Measurements from ENCODE around the gene FHAD1. TPM values are rescaled to one million over a fixed set of nuclear protein-coding genes. Genes with fewer than 3 reads are reported as not detected.

The FHAD1 gene
- total and polyA plus RNA-seq, 2 donors (not counting 3 experiments of a cell fraction or from before 2014, with no cell fraction given): 0.04 to 0.69 TPM

- Histone ChIP-seq H4K20me1 (replicated peaks; ENCODE audit: control insufficient read depth, extremely low read depth, insufficient read depth, low read length) (no peaks in the 10 kb centered on the region), H3K4me2 (ENCODE audit: insufficient read depth, low read length) (no peak overlapping the region), H2AFZ (ENCODE audit: low read depth, low read length) (no peak overlapping the region), H3K4me3 (replicated peaks in 1 of 3; ENCODE audit: insufficient read depth in 1 of 3, low read depth in 1 of 3, low read length in 3 of 3) (no peak overlapping the region), H3K27me3 (ENCODE audit: control insufficient read depth in 2 of 2, insufficient read depth in 2 of 2, low read length in 2 of 2) (peaks cover 0 to 3% of the 10 kb centered on the region in 2 experiments), H3K4me1 (ENCODE audit: control insufficient read depth, extremely low read depth, insufficient read depth, low read length) (no peaks in the 10 kb centered on the region), H3K79me2 (ENCODE audit: control insufficient read depth, insufficient read depth, low read length) (no peaks in the 10 kb centered on the region), H3K9me1 (replicated peaks; ENCODE audit: control insufficient read depth, extremely low read depth, insufficient read depth, low read length) (no peaks in the 10 kb centered on the region), H3K9me3 (replicated peaks; ENCODE audit: control insufficient read depth, insufficient read depth, low read length) (no peaks in the 10 kb centered on the region), H3K9ac (replicated peaks; ENCODE audit: extremely low read depth, insufficient read depth, low read length) (no peak overlapping the region), H3K36me3 (ENCODE audit: control insufficient read depth in 2 of 2, extremely low read depth in 1 of 2, insufficient read depth in 2 of 2, low read length in 2 of 2) (no peaks in the 10 kb centered on the region), H3K27ac (ENCODE audit: insufficient read depth, low read depth, low read length) (no peak overlapping the region)
- dilution Hi-C loops (cut with MboI; ENCODE audit: extremely low pct_ligation_motif_present, low sequenced_read_pairs) (no loop called here), intact Hi-C loops (cut with micrococcal nuclease) (no loop called here)
- POLR2A ChIA-PET: no interaction called here
- DNase-seq (ENCODE audit: low read depth, low spot score): no peak
- BruUV-seq (replicated peaks): no TSS peak
- CTCF ChIA-PET: interaction anchor here (1.1 to 1.5 kb wide), 2 partner anchors 53 to 58 kb away, joined by 3 to 4 read pairs; no protein-coding TSS in a partner anchor
- TF ChIP-seq CTCF (IDR thresholded peaks at IDR 0.05; ENCODE audit: extremely low read depth in 1 of 2, insufficient read depth in 1 of 2, low read depth in 1 of 2, low read length in 2 of 2) (no peak), MAX (IDR thresholded peaks at IDR 0.05; ENCODE audit: insufficient read depth, insufficient read length) (no peak), JUN (IDR thresholded peaks at IDR 0.05; ENCODE audit: borderline replicate concordance, insufficient read depth, insufficient read length, low read depth) (no peak)
- FAIRE-seq: no peak
These were observed 134.8 kb downstream of the FHAD1 start for GRCh38 chr1:15381805-15382204.

All from endothelial cell of umbilical vein (primary cell).